ENCODE results near the gene PROX1.

GRCh38 chr1:213997038-213997771, 9.4 kb downstream of the PROX1 start:
- no peak for TF ChIP-seq CTCF (IDR thresholded peaks at IDR 0.05)
- no peak for TF ChIP-seq POLR2A (IDR thresholded peaks at IDR 0.05)

Data from esophagus squamous epithelium (tissue), 4 donors.